GM18867 (cell line): ENCODE measurements around the gene KRTAP5-10.
"Not testable (repeated sequence)": the region's sequence is repeated elsewhere in the genome, so short reads cannot be mapped to it uniquely, and the experiment has no call there.

ENCODE experiments used
- ATAC-seq: cut with Tn5 transposase; IDR thresholded peaks from one replicate; pipeline ENCODE4 v1.9.1; 2021; ENCODE audit warnings: mild to moderate bottlenecking, moderate library complexity; ENCODE audit not compliant: unreplicated experiment

Gene KRTAP5-10

GRCh38 chr11:71607520-71608216 lies 42.3 kb downstream of the KRTAP5-10 start:
- ATAC-seq, result not testable (repeated sequence)

GRCh38 chr11:71608272-71608671 lies 42.9 kb downstream of the KRTAP5-10 start:
- not testable (repeated sequence) for ATAC-seq

GRCh38 chr11:71611218-71611910 lies 46.0 kb downstream of the KRTAP5-10 start:
- not testable (repeated sequence) for ATAC-seq

- not testable (repeated sequence) for ATAC-seq
Observed at GRCh38 chr11:71613931-71614330, 48.6 kb downstream of the KRTAP5-10 start.

GRCh38 chr11:71614366-71614917 lies 49.1 kb downstream of the KRTAP5-10 start:
- not testable (repeated sequence) for ATAC-seq

GRCh38 chr11:71615003-71615402 lies 49.6 kb downstream of the KRTAP5-10 start:
- not testable (repeated sequence) for ATAC-seq
